K562 (cell line): ENCODE measurements around the gene GTPBP8. TPM values are rescaled to one million over a fixed set of nuclear protein-coding genes. Genes with fewer than 3 reads are reported as not detected.

ENCODE experiments used
- CBFA2T3 ChIP-seq: fragments of 450-650 bp; IDR thresholded peaks from 2 replicates; pipeline ENCODE4 v1.6.1; 2017
- EP400 ChIP-seq: fragments of 450-650 bp; IDR thresholded peaks from 2 replicates; pipeline ENCODE4 v1.6.1; 2017; ENCODE audit warnings: antibody characterized with exemption, mild to moderate bottlenecking, moderate library complexity
- FOS ChIP-seq: IDR thresholded peaks from 3 replicates; pipeline ENCODE4 v1.6.1; 2011; ENCODE audit not compliant: insufficient read length; ENCODE audit errors: extremely low read depth
- NFIC ChIP-seq: fragments of 450-650 bp; IDR thresholded peaks from 2 replicates; pipeline ENCODE4 v1.6.1; 2017; ENCODE audit warnings: mild to moderate bottlenecking, inconsistent platforms
- PCBP1 ChIP-seq: fragments of 200-400 bp; formaldehyde crosslinking; IDR thresholded peaks from 2 replicates; pipeline ENCODE4 v1.6.1; 2018; ENCODE audit warnings: mild to moderate bottlenecking, low read depth, low read length; ENCODE audit not compliant: poor library complexity, severe bottlenecking
- RBM39 ChIP-seq: fragments of 200-400 bp; formaldehyde crosslinking; optimal IDR thresholded peaks from 2 replicates; pipeline ENCODE3; 2018; ENCODE audit warnings: low read depth, low read length
- STAT5B ChIP-seq: fragments of 250-450 bp; sonication (Bioruptor Pico); IDR thresholded peaks from 2 replicates; pipeline ENCODE4 v1.8.0; 2021; ENCODE audit warnings: mild to moderate bottlenecking, inconsistent platforms
- ZFPM2 ChIP-seq: fragments of 250-450 bp; sonication (Bioruptor Pico); IDR thresholded peaks from 2 replicates; pipeline ENCODE4 v1.5.1; 2022; ENCODE audit warnings: mild to moderate bottlenecking
- ZNF140 ChIP-seq: fragments of 250-450 bp; sonication (Bioruptor Pico); IDR thresholded peaks from 2 replicates; pipeline ENCODE4 v1.8.0; 2021; ENCODE audit warnings: moderate library complexity, mild to moderate bottlenecking, inconsistent platforms
- ZNF561 ChIP-seq: fragments of 450-650 bp; formaldehyde crosslinking; conservative IDR thresholded peaks from 2 replicates; pipeline ENCODE4 v1.4.0; 2020; ENCODE audit warnings: mild to moderate bottlenecking, moderate library complexity
- polyA plus RNA-seq, 8 experiments: library from polyadenylated mRNA; depleted of rRNA in 4 of 8; stranded (reverse) in 5 of 8; unstranded in 3 of 8; fragments of >200 nt; fragmentation: Nextera tagmentation in 2 of 8; fragmentation: Illumina TruSeq in 1 of 8; extraction: Ambion mirVana in 2 of 8; extraction: Trizol in 1 of 8; gene quantifications; 2 replicates each; pipeline versions ENCODE4 v1.2.1 to v1.2.3, GENCODE V29; 2011 to 2014; ENCODE audit warnings: inconsistent platforms in 1 of 8, missing spikeins in 1 of 8
- total RNA-seq, 7 experiments: library from RNA; depleted of rRNA in 6 of 7; stranded (reverse); fragments of >200 nt in 6 of 7; fragmentation: Illumina TruSeq in 2 of 7; extraction: Trizol in 2 of 7; gene quantifications; 2 replicates each; pipeline versions ENCODE4 v1.2.1 to v1.2.3, GENCODE V29; 2011 to 2021; ENCODE audit warnings: low replicate concordance in 1 of 7
- TF ChIP-seq, protein P1 (sequence below): fragments of 450-650 bp; formaldehyde crosslinking; IDR thresholded peaks from 2 replicates; pipeline ENCODE4 v1.4.0; 2022; ENCODE audit warnings: missing genetic modification characterization
- TF ChIP-seq, protein P2 (sequence below): fragments of 450-650 bp; formaldehyde crosslinking; conservative IDR thresholded peaks from 2 replicates; pipeline ENCODE4 v1.4.0; 2022; ENCODE audit warnings: mild to moderate bottlenecking, missing genetic modification characterization
- TF ChIP-seq, protein P3 (sequence below): fragments of 250-450 bp; sonication (Bioruptor Pico); IDR thresholded peaks from 2 replicates; pipeline ENCODE4 v1.4.0; 2020; ENCODE audit warnings: mild to moderate bottlenecking
- TF ChIP-seq, protein P4 (sequence below): IDR thresholded peaks from 2 replicates; pipeline ENCODE4 v1.6.1; 2012; ENCODE audit warnings: low read depth, low read length, improper control_type of control experiment, borderline replicate concordance
- TF ChIP-seq, protein P5 (sequence below): fragments of 200-800 bp; sonication (Bioruptor generic); IDR thresholded peaks from 2 replicates; pipeline ENCODE4 v1.6.1; 2017; ENCODE audit warnings: missing genetic modification characterization, missing compliant biosample characterization

The GTPBP8 gene
- total and polyA plus RNA-seq, 9 of the 15 experiments (the other 6 are each of a cell fraction or from before 2014, with no cell fraction given), result 14.0 to 33.3 (median 20.8) TPM

DNA sequence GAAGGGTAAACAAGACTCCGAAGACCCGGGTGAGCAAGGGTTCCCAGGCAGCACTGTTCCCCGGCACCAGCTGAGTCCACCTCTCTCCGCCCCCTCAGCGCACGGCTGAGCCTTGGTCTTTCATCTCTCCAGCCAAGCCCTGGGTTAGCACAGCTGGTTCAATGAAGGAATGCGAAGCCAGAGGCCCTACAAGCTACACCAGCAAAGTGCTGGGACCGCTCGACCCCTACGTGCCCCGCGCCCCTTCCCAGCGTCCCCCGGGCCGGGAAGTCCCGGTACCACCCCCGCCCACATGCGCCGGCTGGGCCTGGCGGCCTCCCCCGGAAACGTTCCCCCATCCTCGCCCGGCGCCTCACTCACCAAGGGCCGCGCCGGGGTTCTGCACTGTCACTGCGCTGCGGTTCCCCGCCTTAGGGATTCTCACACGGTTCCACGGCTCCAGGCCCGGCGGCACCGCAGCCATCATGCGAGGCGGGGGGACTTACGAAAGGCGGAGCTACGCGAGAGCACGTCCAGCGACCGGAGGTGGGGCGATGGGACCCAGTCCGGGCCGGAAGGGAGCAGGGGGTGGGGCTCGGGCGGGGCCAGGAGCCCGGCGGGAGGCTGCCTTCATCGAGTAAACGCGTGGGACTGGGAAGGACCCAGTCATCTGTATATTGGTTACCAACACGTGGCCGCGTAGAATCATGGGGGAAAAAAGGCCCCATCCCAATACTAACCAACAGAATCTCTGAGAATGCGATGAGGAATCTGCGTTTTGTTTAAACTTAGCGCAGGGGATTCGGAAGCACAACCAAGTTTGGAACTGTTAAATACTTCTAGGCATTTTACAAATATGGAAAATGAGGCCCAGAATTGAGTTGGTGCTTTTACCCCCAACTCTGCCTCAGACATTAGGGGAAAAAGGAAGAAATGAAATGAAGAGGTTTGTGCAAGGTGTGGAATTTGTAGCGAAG lies 28.7 kb downstream of the GTPBP8 start (continued):
- TF ChIP-seq, protein P1, sequence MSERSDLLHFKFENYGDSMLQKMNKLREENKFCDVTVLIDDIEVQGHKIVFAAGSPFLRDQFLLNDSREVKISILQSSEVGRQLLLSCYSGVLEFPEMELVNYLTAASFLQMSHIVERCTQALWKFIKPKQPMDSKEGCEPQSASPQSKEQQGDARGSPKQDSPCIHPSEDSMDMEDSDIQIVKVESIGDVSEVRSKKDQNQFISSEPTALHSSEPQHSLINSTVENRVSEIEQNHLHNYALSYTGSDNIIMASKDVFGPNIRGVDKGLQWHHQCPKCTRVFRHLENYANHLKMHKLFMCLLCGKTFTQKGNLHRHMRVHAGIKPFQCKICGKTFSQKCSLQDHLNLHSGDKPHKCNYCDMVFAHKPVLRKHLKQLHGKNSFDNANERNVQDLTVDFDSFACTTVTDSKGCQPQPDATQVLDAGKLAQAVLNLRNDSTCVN (CRISPR knock-in tag), result no peak
- TF ChIP-seq ZNF140 (CRISPR knock-in tag) (no peak), RBM39 (no peak), ZNF561 (CRISPR knock-in tag) (no peak), CBFA2T3 (0 out of 2 replicates have a peak, but pooled peaks have one; percentile 32), NFIC (0 out of 2 replicates have a peak, but pooled peaks have one; percentile 5), EP400 (peak; percentile 85; the same call in 1 of the 2 replicates), PCBP1 (no peak), STAT5B (no peak), ZFPM2 (CRISPR knock-in tag) (no peak), FOS (no peak)
- TF ChIP-seq, protein P2, sequence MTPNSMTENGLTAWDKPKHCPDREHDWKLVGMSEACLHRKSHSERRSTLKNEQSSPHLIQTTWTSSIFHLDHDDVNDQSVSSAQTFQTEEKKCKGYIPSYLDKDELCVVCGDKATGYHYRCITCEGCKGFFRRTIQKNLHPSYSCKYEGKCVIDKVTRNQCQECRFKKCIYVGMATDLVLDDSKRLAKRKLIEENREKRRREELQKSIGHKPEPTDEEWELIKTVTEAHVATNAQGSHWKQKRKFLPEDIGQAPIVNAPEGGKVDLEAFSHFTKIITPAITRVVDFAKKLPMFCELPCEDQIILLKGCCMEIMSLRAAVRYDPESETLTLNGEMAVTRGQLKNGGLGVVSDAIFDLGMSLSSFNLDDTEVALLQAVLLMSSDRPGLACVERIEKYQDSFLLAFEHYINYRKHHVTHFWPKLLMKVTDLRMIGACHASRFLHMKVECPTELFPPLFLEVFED, result no peak
- TF ChIP-seq, protein P3, sequence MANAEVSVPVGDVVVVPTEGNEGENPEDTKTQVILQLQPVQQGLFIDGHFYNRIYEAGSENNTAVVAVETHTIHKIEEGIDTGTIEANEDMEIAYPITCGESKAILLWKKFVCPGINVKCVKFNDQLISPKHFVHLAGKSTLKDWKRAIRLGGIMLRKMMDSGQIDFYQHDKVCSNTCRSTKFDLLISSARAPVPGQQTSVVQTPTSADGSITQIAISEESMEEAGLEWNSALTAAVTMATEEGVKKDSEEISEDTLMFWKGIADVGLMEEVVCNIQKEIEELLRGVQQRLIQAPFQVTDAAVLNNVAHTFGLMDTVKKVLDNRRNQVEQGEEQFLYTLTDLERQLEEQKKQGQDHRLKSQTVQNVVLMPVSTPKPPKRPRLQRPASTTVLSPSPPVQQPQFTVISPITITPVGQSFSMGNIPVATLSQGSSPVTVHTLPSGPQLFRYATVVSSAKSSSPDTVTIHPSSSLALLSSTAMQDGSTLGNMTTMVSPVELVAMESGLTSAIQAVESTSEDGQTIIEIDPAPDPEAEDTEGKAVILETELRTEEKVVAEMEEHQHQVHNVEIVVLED (CRISPR knock-in tag), result peak; percentile 68
- TF ChIP-seq, protein P4, sequence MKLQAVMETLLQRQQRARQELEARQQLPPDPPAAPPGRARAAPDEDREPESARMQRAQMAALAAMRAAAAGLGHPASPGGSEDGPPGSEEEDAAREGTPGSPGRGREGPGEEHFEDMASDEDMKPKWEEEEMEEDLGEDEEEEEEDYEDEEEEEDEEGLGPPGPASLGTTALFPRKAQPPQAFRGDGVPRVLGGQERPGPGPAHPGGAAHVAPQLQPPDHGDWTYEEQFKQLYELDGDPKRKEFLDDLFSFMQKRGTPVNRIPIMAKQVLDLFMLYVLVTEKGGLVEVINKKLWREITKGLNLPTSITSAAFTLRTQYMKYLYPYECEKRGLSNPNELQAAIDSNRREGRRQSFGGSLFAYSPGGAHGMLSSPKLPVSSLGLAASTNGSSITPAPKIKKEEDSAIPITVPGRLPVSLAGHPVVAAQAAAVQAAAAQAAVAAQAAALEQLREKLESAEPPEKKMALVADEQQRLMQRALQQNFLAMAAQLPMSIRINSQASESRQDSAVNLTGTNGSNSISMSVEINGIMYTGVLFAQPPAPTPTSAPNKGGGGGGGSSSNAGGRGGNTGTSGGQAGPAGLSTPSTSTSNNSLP, result no peak
- TF ChIP-seq, protein P5, sequence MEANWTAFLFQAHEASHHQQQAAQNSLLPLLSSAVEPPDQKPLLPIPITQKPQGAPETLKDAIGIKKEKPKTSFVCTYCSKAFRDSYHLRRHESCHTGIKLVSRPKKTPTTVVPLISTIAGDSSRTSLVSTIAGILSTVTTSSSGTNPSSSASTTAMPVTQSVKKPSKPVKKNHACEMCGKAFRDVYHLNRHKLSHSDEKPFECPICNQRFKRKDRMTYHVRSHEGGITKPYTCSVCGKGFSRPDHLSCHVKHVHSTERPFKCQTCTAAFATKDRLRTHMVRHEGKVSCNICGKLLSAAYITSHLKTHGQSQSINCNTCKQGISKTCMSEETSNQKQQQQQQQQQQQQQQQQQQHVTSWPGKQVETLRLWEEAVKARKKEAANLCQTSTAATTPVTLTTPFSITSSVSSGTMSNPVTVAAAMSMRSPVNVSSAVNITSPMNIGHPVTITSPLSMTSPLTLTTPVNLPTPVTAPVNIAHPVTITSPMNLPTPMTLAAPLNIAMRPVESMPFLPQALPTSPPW (CRISPR knock-in tag), result peak; percentile 88
